ENCODE measurements around the gene HDGF. TPM values are rescaled to one million over a fixed set of nuclear protein-coding genes. Genes with fewer than 3 reads are reported as not detected.

Gene HDGF
- total RNA-seq, 4 donors from 2014 or later = 124 to 239 (median 167) TPM

GRCh38 chr1:156738916-156739315 is 12.6 kb downstream of the HDGF start:
- H3K27ac ChIP-seq (replicated peaks in 1 of 4) = no peak overlapping the region
- intact Hi-C loops (cut with DNase I) = no loop called here
- TF ChIP-seq EP300 (IDR thresholded peaks at IDR 0.05) (no peak), CTCF (IDR thresholded peaks at IDR 0.05) (no peak), POLR2AphosphoS5 (IDR thresholded peaks at IDR 0.05) (no peak)
- no peaks in the 10 kb centered on the region for H3K9me3 ChIP-seq
- no peaks in the 10 kb centered on the region for H3K27me3 ChIP-seq
- H3K36me3 ChIP-seq = peaks cover 16 to 66% (median 51%) of the 10 kb centered on the region in 4 donors
- WGBS = 82% methylated on average over 2 of the region's 2 CpGs
- peaks cover 11 to 27% (median 21%) of the 10 kb centered on the region in 4 donors for H3K4me1 ChIP-seq
- no peak overlapping the region for H3K4me3 ChIP-seq
- DNase-seq (ENCODE audit: extremely low spot score) = no peak

- Histone ChIP-seq H3K27me3 (no peaks in the 10 kb centered on the region), H3K36me3 (peaks cover 16 to 66% (median 51%) of the 10 kb centered on the region in 4 donors), H3K4me1 (peaks cover 11 to 27% (median 21%) of the 10 kb centered on the region in 4 donors), H3K4me3 (no peak overlapping the region), H3K9me3 (no peaks in the 10 kb centered on the region), H3K27ac (replicated peaks in 1 of 4) (no peak overlapping the region)
- intact Hi-C loops (cut with DNase I) = no loop called here
- WGBS = 95% methylated on average over 10 of the region's 10 CpGs
- TF ChIP-seq EP300 (IDR thresholded peaks at IDR 0.05) = no peak
- no peak for TF ChIP-seq POLR2AphosphoS5 (IDR thresholded peaks at IDR 0.05)
- TF ChIP-seq POLR2A (IDR thresholded peaks at IDR 0.05; ENCODE audit: low read depth) = no peak
- TF ChIP-seq CTCF (IDR thresholded peaks at IDR 0.05) = no peak
- no peak for DNase-seq (ENCODE audit: extremely low spot score)
These were observed 13.1 kb downstream of the HDGF start for GRCh38 chr1:156738407-156738806.

- H3K4me3 ChIP-seq = no peak overlapping the region
- H3K27me3 ChIP-seq = no peaks in the 10 kb centered on the region
- peaks cover 6 to 23% (median 17%) of the 10 kb centered on the region in 4 donors for H3K4me1 ChIP-seq
- H3K9me3 ChIP-seq = no peaks in the 10 kb centered on the region
- 100% methylated on average over 3 of the region's 20 CpGs for WGBS
- TF ChIP-seq POLR2A (IDR thresholded peaks at IDR 0.05; ENCODE audit: low read depth) (no peak), EP300 (IDR thresholded peaks at IDR 0.05) (no peak), CTCF (IDR thresholded peaks at IDR 0.05) (no peak), POLR2AphosphoS5 (IDR thresholded peaks at IDR 0.05) (no peak)
- no peak for DNase-seq (ENCODE audit: extremely low spot score)
- H3K36me3 ChIP-seq = peaks cover 24 to 69% (median 53%) of the 10 kb centered on the region in 4 donors
- H3K27ac ChIP-seq (replicated peaks in 1 of 4) = no peak overlapping the region
- intact Hi-C loops (cut with DNase I) = no loop called here
These were observed 17.4 kb downstream of the HDGF start for GRCh38 chr1:156733989-156734584.

- Histone ChIP-seq H3K4me3 (peak within 1 kb of the TSS; percentile 70 to 79 (median 74)), H3K27ac (replicated peaks in 1 of 4) (peak within 1 kb of the TSS; percentile 93 to 98 (median 94)), H3K9me3 (no peaks in the 10 kb centered on the region), H3K36me3 (peaks cover 27 to 46% (median 30%) of the 10 kb centered on the region in 4 donors), H3K4me1 (peaks cover 41 to 61% (median 59%) of the 10 kb centered on the region in 4 donors), H3K27me3 (no peaks in the 10 kb centered on the region)
- TF ChIP-seq POLR2A (IDR thresholded peaks at IDR 0.05; ENCODE audit: low read depth) = peak; percentile 34
- no peak for TF ChIP-seq CTCF (IDR thresholded peaks at IDR 0.05)
- peak; percentile 84 to 90 for TF ChIP-seq POLR2AphosphoS5 (IDR thresholded peaks at IDR 0.05)
- DNase-seq (ENCODE audit: extremely low spot score) = peak; percentile 98
- WGBS = 3% methylated on average over 50 of the region's 57 CpGs
- intact Hi-C loops (cut with DNase I) = loop anchor here (1.0 kb wide), 2 partner anchors 11 to 38 kb away; partner anchors contain the start of gene PRCC
These were observed 22.6 kb downstream of the HDGF start, which contains the start of gene ISG20L2 for GRCh38 chr1:156728599-156729462. Gene ISG20L2, minus strand, starts transcription at chr1:156728766. Its CDS starts 1,114 bp downstream, at chr1:156727652.
